ENCODE data around the gene CSGALNACT2.

DNA sequence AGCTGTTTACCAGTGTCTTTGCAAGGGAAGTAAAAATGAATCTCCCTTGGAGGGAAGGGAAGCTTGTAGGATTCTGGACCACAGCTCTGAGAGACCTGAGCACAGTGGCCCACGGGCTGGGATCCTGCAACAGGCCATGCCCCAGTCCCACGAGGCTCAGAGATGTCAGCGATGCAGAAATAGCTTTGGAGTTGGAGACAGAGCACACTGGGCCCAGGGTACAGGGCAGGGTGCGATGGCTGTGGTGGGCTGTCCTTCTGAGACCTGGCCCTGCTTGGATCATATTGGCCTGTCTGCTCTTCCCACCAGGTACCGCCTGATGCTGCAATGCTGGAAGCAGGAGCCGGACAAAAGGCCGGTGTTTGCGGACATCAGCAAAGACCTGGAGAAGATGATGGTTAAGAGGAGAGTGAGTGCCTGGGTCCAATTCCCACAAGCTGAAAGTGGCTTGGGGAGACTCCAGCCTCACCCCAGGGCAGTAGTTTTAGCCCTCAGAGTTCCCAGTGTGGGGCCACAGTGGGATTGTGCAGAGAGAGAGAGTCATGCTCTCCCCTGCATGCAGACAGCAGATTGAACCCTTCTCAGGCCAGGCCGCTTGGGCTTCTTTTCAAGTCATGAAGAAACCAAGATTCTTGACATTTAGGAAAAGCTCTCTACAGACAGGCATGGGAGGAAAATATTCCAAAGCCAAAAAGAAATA is 13.5 kb upstream of the CSGALNACT2 start:
- TF ChIP-seq YY1 (IDR thresholded peaks at IDR 0.05; ENCODE audit: borderline replicate concordance in 1 of 3, control insufficient read depth in 1 of 3, extremely low read depth in 1 of 3, insufficient read depth in 3 of 3, insufficient read length in 1 of 3, insufficient replicate concordance in 2 of 3, low read depth in 1 of 3, low read length in 2 of 3) (no peak), ZNF584 (CRISPR knock-in tag; IDR thresholded peaks at IDR 0.05; ENCODE audit: low read depth) (no peak), JUNB (CRISPR knock-in tag; conservative IDR thresholded peaks at IDR 0.05) (no peak)
- TF ChIP-seq, protein P1, sequence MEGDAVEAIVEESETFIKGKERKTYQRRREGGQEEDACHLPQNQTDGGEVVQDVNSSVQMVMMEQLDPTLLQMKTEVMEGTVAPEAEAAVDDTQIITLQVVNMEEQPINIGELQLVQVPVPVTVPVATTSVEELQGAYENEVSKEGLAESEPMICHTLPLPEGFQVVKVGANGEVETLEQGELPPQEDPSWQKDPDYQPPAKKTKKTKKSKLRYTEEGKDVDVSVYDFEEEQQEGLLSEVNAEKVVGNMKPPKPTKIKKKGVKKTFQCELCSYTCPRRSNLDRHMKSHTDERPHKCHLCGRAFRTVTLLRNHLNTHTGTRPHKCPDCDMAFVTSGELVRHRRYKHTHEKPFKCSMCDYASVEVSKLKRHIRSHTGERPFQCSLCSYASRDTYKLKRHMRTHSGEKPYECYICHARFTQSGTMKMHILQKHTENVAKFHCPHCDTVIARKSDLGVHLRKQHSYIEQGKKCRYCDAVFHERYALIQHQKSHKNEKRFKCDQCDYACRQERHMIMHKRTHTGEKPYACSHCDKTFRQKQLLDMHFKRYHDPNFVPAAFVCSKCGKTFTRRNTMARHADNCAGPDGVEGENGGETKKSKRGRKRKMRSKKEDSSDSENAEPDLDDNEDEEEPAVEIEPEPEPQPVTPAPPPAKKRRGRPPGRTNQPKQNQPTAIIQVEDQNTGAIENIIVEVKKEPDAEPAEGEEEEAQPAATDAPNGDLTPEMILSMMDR (IDR thresholded peaks at IDR 0.05 in 2 of 3, conservative IDR thresholded peaks at IDR 0.05 in 1 of 3; ENCODE audit: insufficient read depth in 2 of 3, low read depth in 1 of 3, low read length in 3 of 3), result no peak
- TF ChIP-seq, protein P2, sequence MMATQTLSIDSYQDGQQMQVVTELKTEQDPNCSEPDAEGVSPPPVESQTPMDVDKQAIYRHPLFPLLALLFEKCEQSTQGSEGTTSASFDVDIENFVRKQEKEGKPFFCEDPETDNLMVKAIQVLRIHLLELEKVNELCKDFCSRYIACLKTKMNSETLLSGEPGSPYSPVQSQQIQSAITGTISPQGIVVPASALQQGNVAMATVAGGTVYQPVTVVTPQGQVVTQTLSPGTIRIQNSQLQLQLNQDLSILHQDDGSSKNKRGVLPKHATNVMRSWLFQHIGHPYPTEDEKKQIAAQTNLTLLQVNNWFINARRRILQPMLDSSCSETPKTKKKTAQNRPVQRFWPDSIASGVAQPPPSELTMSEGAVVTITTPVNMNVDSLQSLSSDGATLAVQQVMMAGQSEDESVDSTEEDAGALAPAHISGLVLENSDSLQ (IDR thresholded peaks at IDR 0.05), result no peak
